Neural crest cell (in vitro differentiated cells): ENCODE results near the gene BCL11B. TPM values are rescaled to one million over a fixed set of nuclear protein-coding genes. Genes with fewer than 3 reads are reported as not detected.

Source experiments
- DNase-seq: peaks from one replicate; pipeline ENCODE4 v3.0.0; 2021; ENCODE audit warnings: low read depth, mixed read lengths, low spot score
- H3K27ac Mint-ChIP-seq: one replicate; pipeline ENCODE4 v1.8.0; 2021; ENCODE audit warnings: mild to moderate bottlenecking, mixed read lengths; ENCODE audit not compliant: unreplicated experiment
- H3K27me3 Mint-ChIP-seq: 2 replicates; pipeline ENCODE4 v1.8.0; 2021; ENCODE audit warnings: low read depth, mild to moderate bottlenecking, mixed read lengths
- H3K36me3 Mint-ChIP-seq: 2 replicates; pipeline ENCODE4 v1.8.0; 2021; ENCODE audit warnings: low read depth, mild to moderate bottlenecking, mixed read lengths
- H3K4me1 Mint-ChIP-seq: 2 replicates; pipeline ENCODE4 v1.8.0; 2021; ENCODE audit warnings: mixed read lengths
- H3K4me3 Mint-ChIP-seq: one replicate; pipeline ENCODE4 v1.8.0; 2021; ENCODE audit warnings: mild to moderate bottlenecking, mixed read lengths
- H3K9me3 Mint-ChIP-seq: 2 replicates; pipeline ENCODE4 v1.8.0; 2021; ENCODE audit warnings: mixed read lengths
- total RNA-seq: library from RNA; stranded (reverse); gene quantifications from 2 replicates; pipeline ENCODE4 v1.2.1, GENCODE V29; 2021
- TF ChIP-seq, protein P1 (sequence below): fragments of 200-600 bp; sonication (generic); conservative IDR thresholded peaks from 2 replicates; pipeline ENCODE4 v1.5.0; 2021; ENCODE audit warnings: antibody characterized with exemption, mild to moderate bottlenecking

BCL11B gene
- total RNA-seq, 1 donor from 2014 or later: 0.28 TPM

DNA sequence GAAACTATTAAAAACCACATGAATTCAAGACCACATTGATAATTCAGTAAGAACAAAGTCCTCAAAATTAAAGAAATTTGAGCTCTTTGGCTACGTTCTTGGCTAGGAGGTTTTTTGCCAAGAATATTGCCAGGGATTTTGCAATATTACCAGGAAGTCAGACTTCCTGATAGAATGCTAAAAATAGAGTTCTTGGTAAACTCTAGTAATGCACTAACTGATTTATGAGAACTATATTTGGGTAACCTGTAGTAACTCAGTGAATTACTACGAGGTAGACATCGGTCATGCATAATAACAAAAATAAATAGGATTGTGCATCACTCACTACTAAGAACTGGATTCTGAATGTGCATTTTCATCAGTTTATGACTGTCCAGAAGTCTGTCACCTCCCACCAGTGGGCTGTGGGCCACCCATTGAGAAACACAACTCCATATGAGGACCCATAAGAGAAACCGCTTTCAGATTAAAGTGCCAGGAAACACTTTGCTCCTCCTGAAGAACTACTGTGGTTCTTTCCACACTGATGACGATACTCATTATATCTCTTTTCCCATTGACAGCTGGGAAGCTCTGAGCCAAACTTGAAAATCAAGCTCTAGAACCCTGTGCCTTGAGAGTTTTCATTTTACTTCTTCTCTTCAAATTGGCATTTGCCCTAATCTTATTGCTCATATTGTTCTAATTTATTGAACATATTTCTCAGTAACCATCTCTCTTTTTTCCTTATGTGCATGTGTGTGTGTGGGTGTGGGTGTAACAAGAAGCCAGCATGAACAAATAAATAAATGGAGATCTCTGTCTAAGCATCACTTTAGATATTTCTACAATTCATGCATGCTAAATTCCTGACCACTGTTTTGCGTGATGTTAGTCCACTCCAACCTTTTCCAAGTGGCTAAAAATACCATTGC is 116.6 kb downstream of the BCL11B start:
- H3K36me3 Mint-ChIP-seq: no peaks in the 10 kb centered on the region
- H3K27ac Mint-ChIP-seq: no peak overlapping the region

DNA sequence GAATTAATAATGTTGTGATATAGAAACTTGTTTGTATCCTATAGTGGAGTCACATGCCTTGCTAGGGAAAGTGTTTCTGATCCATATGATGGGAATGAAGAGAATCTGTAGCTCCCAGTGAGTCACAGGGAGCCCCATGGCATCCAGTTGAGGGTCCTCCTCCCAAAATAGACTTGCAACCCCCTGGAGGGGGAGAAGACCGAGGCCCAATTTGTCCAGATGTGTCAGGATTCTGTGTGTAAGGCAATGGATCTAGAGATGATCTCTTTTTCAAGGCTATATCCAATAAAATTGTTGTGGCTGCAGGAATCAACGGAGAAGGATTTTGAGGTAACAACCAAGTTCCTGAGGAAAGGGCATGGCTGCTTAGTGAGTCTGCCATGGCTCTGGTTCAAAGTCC is 121.8 kb downstream of the BCL11B start:
- no peak overlapping the region for H3K4me3 Mint-ChIP-seq
- H3K4me1 Mint-ChIP-seq: no peaks in the 10 kb centered on the region
- H3K27me3 Mint-ChIP-seq: peaks cover 24% of the 10 kb centered on the region
- H3K9me3 Mint-ChIP-seq: no peaks in the 10 kb centered on the region
- no peaks in the 10 kb centered on the region for H3K36me3 Mint-ChIP-seq
- TF ChIP-seq, protein P1, sequence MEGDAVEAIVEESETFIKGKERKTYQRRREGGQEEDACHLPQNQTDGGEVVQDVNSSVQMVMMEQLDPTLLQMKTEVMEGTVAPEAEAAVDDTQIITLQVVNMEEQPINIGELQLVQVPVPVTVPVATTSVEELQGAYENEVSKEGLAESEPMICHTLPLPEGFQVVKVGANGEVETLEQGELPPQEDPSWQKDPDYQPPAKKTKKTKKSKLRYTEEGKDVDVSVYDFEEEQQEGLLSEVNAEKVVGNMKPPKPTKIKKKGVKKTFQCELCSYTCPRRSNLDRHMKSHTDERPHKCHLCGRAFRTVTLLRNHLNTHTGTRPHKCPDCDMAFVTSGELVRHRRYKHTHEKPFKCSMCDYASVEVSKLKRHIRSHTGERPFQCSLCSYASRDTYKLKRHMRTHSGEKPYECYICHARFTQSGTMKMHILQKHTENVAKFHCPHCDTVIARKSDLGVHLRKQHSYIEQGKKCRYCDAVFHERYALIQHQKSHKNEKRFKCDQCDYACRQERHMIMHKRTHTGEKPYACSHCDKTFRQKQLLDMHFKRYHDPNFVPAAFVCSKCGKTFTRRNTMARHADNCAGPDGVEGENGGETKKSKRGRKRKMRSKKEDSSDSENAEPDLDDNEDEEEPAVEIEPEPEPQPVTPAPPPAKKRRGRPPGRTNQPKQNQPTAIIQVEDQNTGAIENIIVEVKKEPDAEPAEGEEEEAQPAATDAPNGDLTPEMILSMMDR: no peak
- no peak for DNase-seq
- H3K27ac Mint-ChIP-seq: no peak overlapping the region

More for the DNA sequence above, 116.6 kb downstream of the BCL11B start:
- TF ChIP-seq, protein P1: no peak
- Mint-ChIP-seq H3K4me3 (no peak overlapping the region), H3K27me3 (peaks cover 11% of the 10 kb centered on the region), H3K4me1 (no peaks in the 10 kb centered on the region), H3K9me3 (no peaks in the 10 kb centered on the region)
- no peak for DNase-seq

DNA sequence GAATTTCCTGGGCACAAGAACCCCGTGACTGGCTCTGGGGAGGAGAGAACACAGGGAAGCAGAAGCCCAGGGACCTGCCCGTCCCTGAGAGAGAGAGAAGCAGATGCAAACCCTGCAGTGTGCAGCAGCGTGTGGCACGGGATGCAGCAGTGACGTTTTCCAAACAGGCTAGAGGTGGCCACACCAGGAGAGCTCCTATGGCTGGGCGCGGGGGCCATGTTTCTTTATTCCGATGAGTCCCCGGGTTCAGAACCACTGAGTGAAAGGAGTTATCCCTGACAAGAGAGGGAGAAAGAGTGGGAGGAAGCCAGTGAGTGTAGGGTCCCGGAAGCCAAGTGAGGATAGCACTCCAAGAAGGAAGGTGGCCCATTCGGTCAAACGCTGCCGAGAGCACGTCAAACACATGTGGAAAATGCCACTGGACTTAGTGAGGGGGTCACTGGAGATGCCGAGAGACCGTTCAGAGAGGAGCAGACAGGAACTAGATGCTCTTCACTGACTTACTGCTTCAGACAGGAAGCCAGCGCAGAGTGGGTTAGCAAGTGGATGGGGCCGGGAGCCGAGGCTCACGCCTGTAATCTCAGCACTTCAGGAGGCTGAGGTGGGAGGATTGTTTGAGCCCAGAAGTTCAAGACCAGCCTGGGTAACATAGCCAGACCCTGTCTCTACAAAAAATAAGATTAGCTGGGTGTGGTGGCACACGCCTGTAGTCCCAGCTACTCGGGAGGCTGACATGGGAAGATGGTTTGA is 123.0 kb downstream of the BCL11B start:
- DNase-seq: no peak
- no peaks in the 10 kb centered on the region for H3K4me1 Mint-ChIP-seq
- H3K27me3 Mint-ChIP-seq: peaks cover 28% of the 10 kb centered on the region
- no peak overlapping the region for H3K4me3 Mint-ChIP-seq
- TF ChIP-seq, protein P1: no peak
- no peaks in the 10 kb centered on the region for H3K9me3 Mint-ChIP-seq
- H3K36me3 Mint-ChIP-seq: no peaks in the 10 kb centered on the region
- no peak overlapping the region for H3K27ac Mint-ChIP-seq

DNA sequence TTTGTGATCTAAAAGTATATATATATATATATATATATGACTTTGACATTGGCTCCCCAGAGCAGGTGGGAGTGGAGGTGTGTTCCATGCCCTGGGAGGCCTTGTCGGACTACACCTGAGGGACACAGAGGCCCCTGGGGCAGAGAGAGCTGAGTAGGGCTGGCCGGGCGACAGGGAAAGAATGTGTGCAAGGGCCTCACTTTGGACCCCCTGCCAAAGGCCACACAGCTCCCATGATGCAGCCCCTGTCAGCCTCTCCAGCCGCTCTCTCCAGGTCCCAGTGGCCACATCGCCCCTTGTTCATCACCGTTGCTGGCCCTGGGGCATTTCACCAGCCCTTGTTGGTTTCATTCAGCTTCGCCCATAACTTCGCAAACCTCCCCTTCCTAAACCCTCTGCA is 123.9 kb downstream of the BCL11B start:
- TF ChIP-seq, protein P1: no peak
- Mint-ChIP-seq H3K27ac (no peak overlapping the region), H3K9me3 (no peaks in the 10 kb centered on the region), H3K4me1 (no peaks in the 10 kb centered on the region), H3K36me3 (no peaks in the 10 kb centered on the region), H3K27me3 (peaks cover 30% of the 10 kb centered on the region), H3K4me3 (no peak overlapping the region)
- no peak for DNase-seq

DNA sequence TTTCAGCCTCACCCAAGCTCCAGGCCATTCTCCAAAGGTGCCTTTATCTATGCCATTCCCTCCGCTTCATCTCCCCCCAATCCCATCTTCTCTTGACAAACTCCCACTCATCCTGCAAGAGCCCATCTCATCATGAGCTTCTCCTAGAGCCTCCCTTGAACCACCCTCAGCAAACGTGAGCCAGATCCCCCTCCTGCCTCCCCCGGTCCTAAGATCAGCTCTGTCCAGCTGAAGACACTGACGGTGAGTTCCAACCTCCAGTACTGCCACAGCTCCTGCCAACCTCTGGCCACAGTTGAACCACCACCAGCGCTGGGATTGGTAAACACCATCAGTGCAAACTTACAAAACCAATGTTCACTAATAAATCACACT is 124.6 kb downstream of the BCL11B start:
- Mint-ChIP-seq H3K27me3 (peaks cover 35% of the 10 kb centered on the region), H3K27ac (no peak overlapping the region), H3K4me1 (no peaks in the 10 kb centered on the region), H3K4me3 (no peak overlapping the region), H3K36me3 (no peaks in the 10 kb centered on the region), H3K9me3 (no peaks in the 10 kb centered on the region)
- TF ChIP-seq, protein P1: no peak
- DNase-seq: no peak
